Measurements from ENCODE around the gene FYN.

DNA sequence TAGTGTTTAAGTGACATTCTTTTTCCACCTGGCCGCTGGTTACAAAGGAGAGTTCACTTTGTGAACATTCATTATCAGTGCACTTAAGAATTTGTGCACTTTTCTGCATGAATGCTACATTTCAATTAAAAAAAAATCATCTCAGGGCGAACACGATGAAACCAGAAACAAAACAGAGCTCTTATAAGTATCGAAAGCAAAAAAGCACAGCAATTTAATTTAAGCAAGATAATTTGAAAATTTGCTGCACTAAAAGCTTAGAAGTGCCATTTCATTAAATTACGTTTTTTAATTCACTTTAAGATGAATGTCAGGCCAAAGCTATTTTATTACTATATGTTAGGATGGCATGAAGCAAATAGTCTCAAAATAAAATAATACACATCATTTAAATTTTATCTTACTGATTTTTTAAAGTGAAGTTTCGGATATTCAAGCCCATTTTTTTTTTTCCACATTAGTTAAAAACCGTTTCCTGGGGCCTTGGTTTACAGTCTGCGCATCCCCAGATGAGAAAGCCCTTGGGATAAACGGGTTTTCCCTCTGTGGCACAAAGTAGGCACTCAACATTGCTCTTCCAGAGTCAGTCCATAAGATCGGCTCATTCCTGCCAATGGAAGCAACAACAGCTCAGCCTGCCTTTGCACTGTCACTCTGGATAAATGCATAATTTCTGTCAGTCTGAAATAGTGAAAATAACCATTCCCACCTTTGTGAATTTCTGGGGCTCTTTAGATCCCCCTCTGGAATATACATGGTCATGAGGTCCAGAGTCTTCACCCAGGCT lies 80.1 kb downstream of the FYN start:
- no peak for TF ChIP-seq POLR2A (IDR thresholded peaks at IDR 0.05; ENCODE audit: low read depth, low read length)
- TF ChIP-seq POLR2AphosphoS5 (IDR thresholded peaks at IDR 0.05; ENCODE audit: low read depth, low read length): no peak
